ENCODE data around the gene VPS16.
A peak's percentile ranks its signal among the peaks of the same experiment; 100 is the strongest.

The VPS16 gene

GRCh38 chr20:2872459-2873009, 32.0 kb downstream of the VPS16 start:
- Histone ChIP-seq H3K4me3 (ENCODE audit: low read depth, low read length) (peak overlapping the region; percentile 64), H3K27me3 (no peaks in the 10 kb centered on the region), H3K9me3 (no peaks in the 10 kb centered on the region), H3K4me1 (no peaks in the 10 kb centered on the region), H3K36me3 (no peaks in the 10 kb centered on the region)
- peak; percentile 44 for DNase-seq
- TF ChIP-seq CTCF (IDR thresholded peaks at IDR 0.05; ENCODE audit: low read depth, low read length) = no peak

- Histone ChIP-seq H3K9me3 (no peaks in the 10 kb centered on the region), H3K4me3 (ENCODE audit: low read depth, low read length) (peak within 1 kb of the TSS; percentile 81), H3K4me1 (no peaks in the 10 kb centered on the region), H3K27me3 (no peaks in the 10 kb centered on the region), H3K36me3 (no peaks in the 10 kb centered on the region)
- DNase-seq = peak; percentile 88
- TF ChIP-seq CTCF (IDR thresholded peaks at IDR 0.05; ENCODE audit: low read depth, low read length) = no peak
Observed at GRCh38 chr20:2873010-2873746, 32.6 kb downstream of the VPS16 start, which contains the start of gene PTPRA. Gene PTPRA (plus strand): TSS chr20:2873481. CDS start chr20:2964278, 90,797 bp downstream.

GRCh38 chr20:2873747-2874041, 33.1 kb downstream of the VPS16 start:
- H3K4me3 ChIP-seq (ENCODE audit: low read depth, low read length) = peak overlapping the region; percentile 81
- TF ChIP-seq CTCF (IDR thresholded peaks at IDR 0.05; ENCODE audit: low read depth, low read length) = no peak
- H3K36me3 ChIP-seq = no peaks in the 10 kb centered on the region
- H3K4me1 ChIP-seq = no peaks in the 10 kb centered on the region
- no peaks in the 10 kb centered on the region for H3K9me3 ChIP-seq
- peak; percentile 60 for DNase-seq
- no peaks in the 10 kb centered on the region for H3K27me3 ChIP-seq

GRCh38 chr20:2874456-2874855, 33.9 kb downstream of the VPS16 start:
- no peaks in the 10 kb centered on the region for H3K9me3 ChIP-seq
- no peaks in the 10 kb centered on the region for H3K36me3 ChIP-seq
- H3K4me3 ChIP-seq (ENCODE audit: low read depth, low read length) = peak overlapping the region; percentile 81
- no peaks in the 10 kb centered on the region for H3K27me3 ChIP-seq
- no peaks in the 10 kb centered on the region for H3K4me1 ChIP-seq
- no peak for TF ChIP-seq CTCF (IDR thresholded peaks at IDR 0.05; ENCODE audit: low read depth, low read length)
- DNase-seq = no peak

- H3K27me3 ChIP-seq = no peaks in the 10 kb centered on the region
- H3K36me3 ChIP-seq = no peaks in the 10 kb centered on the region
- TF ChIP-seq CTCF (IDR thresholded peaks at IDR 0.05; ENCODE audit: low read depth, low read length) = no peak
- no peak for DNase-seq
- H3K9me3 ChIP-seq = no peaks in the 10 kb centered on the region
- no peaks in the 10 kb centered on the region for H3K4me1 ChIP-seq
- no peak overlapping the region for H3K4me3 ChIP-seq (ENCODE audit: low read depth, low read length)
Observed at GRCh38 chr20:2875690-2876203, 35.2 kb downstream of the VPS16 start.

- H3K27me3 ChIP-seq = no peaks in the 10 kb centered on the region
- no peaks in the 10 kb centered on the region for H3K4me1 ChIP-seq
- H3K9me3 ChIP-seq = no peaks in the 10 kb centered on the region
- TF ChIP-seq CTCF (IDR thresholded peaks at IDR 0.05; ENCODE audit: low read depth, low read length) = no peak
- no peak for DNase-seq
- no peak overlapping the region for H3K4me3 ChIP-seq (ENCODE audit: low read depth, low read length)
- H3K36me3 ChIP-seq = no peaks in the 10 kb centered on the region
Observed at GRCh38 chr20:2878515-2878914, 38.0 kb downstream of the VPS16 start.

Data from BE2C (cell line).